T-helper 1 cell treated with Interleukin-12 subunit alpha and Interleukin-12 subunit beta and Interleukin-4 antibody, amounts not matched to agents 30 μg/mL and 1 μg/mL, for 36 hours (primary cell): ENCODE data around the gene NPHS1.

Source experiments
- H3K27ac Mint-ChIP-seq: one replicate; pipeline ENCODE4 v1.8.0; 2021; ENCODE audit warnings: mild to moderate bottlenecking, mixed read lengths
- H3K27me3 Mint-ChIP-seq: one replicate; pipeline ENCODE4 v1.8.0; 2021; ENCODE audit warnings: low read depth, mixed read lengths
- H3K36me3 Mint-ChIP-seq: one replicate; pipeline ENCODE4 v1.8.0; 2021; ENCODE audit warnings: low read depth, mixed read lengths
- H3K4me1 Mint-ChIP-seq: one replicate; pipeline ENCODE4 v1.8.0; 2021; ENCODE audit warnings: low read depth, mixed read lengths
- H3K4me3 Mint-ChIP-seq: one replicate; pipeline ENCODE4 v1.8.0; 2021; ENCODE audit warnings: mild to moderate bottlenecking, moderate library complexity, mixed read lengths
- H3K9me3 Mint-ChIP-seq: one replicate; pipeline ENCODE4 v1.8.0; 2021; ENCODE audit warnings: mixed read lengths

The NPHS1 gene

GRCh38 chr19:35793381-35794165 is 58.7 kb downstream of the NPHS1 start:
- H3K27me3 Mint-ChIP-seq: peaks cover 33% of the 10 kb centered on the region
- no peak overlapping the region for H3K4me3 Mint-ChIP-seq
- no peaks in the 10 kb centered on the region for H3K36me3 Mint-ChIP-seq
- no peaks in the 10 kb centered on the region for H3K4me1 Mint-ChIP-seq
- H3K9me3 Mint-ChIP-seq: no peaks in the 10 kb centered on the region
- H3K27ac Mint-ChIP-seq: no peak overlapping the region

DNA sequence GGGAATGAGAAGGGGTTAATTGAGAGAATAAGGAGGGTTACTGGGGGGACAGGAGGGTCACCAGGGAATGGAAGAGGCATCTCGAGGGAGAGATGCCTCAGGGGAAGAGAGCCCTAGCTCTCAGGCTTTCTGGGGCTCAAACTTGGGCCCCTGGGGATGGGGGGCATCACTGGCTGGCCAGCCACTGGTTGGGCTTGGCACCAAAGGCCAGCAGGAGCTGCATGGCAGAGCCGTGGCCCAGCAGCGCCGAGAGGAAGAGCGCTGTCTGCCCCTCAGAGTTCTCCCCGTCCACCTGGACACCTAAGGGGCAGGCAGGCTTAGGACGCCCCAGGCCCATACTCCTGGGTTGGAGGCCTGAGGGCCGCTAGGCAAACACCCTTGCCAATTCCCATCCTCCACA is 59.4 kb downstream of the NPHS1 start:
- Mint-ChIP-seq H3K27ac (no peak overlapping the region), H3K4me1 (no peaks in the 10 kb centered on the region), H3K9me3 (no peaks in the 10 kb centered on the region), H3K27me3 (peaks cover 29% of the 10 kb centered on the region), H3K36me3 (no peaks in the 10 kb centered on the region), H3K4me3 (no peak overlapping the region)

DNA sequence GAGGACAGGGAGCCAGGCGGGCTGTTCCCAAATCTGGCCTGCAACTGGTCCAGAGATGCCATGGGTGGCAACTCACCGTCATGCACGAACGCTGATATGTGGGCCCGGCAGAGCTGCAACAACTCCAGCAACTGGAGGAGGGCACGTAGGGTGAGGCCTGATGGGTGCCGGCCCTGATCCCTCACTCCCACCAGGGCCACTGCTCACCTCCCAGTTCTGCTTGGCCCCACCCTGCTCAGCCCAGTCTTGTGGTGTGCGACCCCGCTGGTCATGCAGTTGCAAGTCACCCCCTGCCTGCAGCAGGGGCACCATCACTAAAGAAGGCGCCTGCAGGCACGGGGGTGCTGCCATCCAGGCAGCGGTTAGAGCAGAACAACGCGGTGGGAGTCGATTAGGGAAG is 60.0 kb downstream of the NPHS1 start:
- no peak overlapping the region for H3K4me3 Mint-ChIP-seq
- H3K27me3 Mint-ChIP-seq: peaks cover 24% of the 10 kb centered on the region
- H3K36me3 Mint-ChIP-seq: no peaks in the 10 kb centered on the region
- no peaks in the 10 kb centered on the region for H3K4me1 Mint-ChIP-seq
- no peaks in the 10 kb centered on the region for H3K9me3 Mint-ChIP-seq
- no peak overlapping the region for H3K27ac Mint-ChIP-seq

DNA sequence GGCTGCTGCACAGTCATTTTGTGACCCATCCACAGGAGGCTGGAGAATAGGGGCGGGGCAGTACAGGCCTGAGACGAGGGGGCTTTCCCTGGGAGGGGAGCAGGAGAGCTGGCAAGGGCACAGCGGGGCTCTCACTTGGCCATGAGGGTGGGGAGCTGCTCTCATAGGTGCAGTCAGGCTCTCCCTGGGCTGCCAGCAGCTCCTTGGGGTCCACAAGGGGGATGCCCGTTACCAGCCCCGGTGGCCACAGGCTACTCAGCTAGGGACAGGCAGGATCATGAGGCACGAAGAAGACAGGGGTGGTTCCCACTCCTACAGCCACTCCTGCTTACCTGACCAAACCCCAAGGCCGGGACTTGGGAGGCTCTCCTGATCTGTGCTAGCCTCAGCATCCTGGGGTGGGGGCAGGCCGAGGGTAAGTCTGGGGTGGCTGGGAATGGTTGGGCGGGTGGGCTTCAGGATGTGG is 60.5 kb downstream of the NPHS1 start:
- H3K9me3 Mint-ChIP-seq: no peaks in the 10 kb centered on the region
- no peaks in the 10 kb centered on the region for H3K36me3 Mint-ChIP-seq
- peaks cover 19% of the 10 kb centered on the region for H3K27me3 Mint-ChIP-seq
- H3K27ac Mint-ChIP-seq: no peak overlapping the region
- no peaks in the 10 kb centered on the region for H3K4me1 Mint-ChIP-seq
- H3K4me3 Mint-ChIP-seq: no peak overlapping the region

DNA sequence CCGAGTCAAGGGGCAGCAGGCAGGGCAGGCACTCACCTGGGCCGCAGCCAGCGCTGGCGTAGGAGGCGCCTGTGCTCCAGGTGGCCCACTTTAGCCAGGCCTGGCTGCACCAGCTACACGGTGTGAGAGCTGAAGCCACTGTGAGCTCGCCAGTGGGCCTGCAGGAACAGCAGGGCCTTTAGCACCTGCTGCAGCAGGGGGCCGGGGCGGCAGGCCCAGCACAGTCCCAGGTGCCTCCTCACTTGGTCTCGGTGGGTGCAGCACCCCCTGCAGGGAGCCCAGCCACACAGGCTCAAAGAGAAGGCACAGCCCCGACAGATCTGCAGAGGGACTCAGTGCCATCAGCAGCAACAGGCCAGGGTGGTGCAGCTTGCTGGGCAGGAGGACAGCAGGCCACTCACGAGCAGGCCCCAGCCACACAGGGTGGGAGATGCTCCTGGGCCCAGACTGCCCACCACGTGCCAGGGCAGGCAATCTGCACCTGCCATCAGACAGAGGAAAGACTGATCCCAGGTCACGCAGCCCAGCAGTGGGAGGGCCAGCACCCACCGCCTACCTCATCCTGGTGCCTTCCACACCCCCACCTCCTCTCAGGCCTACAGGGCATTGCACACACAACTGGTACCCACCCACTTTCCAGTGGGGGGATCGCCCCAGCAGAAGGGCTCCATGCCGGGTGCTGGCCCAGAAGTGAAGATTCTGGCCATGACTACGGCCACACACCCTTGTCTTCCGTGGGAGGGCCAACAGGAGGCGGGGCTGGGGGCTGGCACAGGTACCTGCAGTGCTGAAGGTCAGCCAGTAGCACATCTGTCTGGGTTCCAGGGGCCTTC is 61.1 kb downstream of the NPHS1 start:
- no peak overlapping the region for H3K27ac Mint-ChIP-seq

GRCh38 chr19:35789978-35790944 is 62.0 kb downstream of the NPHS1 start:
- H3K4me1 Mint-ChIP-seq: no peaks in the 10 kb centered on the region
- H3K9me3 Mint-ChIP-seq: no peaks in the 10 kb centered on the region
- H3K27me3 Mint-ChIP-seq: peaks cover 9% of the 10 kb centered on the region
- no peak overlapping the region for H3K27ac Mint-ChIP-seq
- H3K4me3 Mint-ChIP-seq: no peak overlapping the region
- H3K36me3 Mint-ChIP-seq: peaks cover 1% of the 10 kb centered on the region

More for the DNA sequence above, 61.1 kb downstream of the NPHS1 start:
- H3K4me1 Mint-ChIP-seq: no peaks in the 10 kb centered on the region
- H3K27me3 Mint-ChIP-seq: peaks cover 13% of the 10 kb centered on the region
- H3K4me3 Mint-ChIP-seq: no peak overlapping the region
- H3K36me3 Mint-ChIP-seq: no peaks in the 10 kb centered on the region
- no peaks in the 10 kb centered on the region for H3K9me3 Mint-ChIP-seq

DNA sequence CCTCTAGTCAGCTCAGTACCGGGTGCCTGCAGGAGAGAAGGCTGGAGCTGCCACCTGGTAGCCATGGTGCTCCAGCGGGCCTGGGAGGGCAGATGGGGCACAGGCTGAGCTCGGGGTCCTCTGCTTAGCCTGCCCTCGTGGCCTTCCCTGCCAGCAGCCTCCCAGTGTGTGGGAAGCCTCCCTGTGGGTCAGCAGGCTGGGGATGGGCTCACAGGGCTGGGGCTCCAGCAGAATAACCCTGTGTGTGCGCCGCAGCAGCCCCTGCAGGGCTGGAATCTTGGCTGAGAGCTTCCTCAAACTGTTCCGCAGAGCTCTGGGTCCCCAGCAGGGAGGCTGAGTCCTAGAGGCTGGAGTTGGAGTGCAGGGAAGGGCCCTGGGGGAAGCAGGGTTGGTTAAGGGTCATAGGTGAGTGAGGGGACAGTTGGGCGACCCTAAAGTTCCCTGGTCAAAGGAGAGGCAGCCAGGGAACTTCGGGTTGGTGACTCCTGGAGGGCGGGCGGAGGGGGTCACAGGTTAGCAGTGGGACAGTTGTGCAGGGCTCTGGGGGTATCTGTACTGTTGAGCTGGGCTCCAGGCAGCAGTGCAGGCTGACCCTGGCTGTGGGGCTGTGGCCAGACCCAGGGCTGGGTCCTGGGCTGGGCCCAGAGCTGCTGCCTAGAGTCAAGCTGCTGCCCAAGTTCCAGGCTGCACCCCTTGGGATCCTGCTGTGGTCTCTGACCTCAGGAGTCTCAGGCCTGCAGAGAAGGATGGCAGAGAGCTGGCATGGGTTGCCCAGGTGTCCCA is 62.9 kb downstream of the NPHS1 start:
- Mint-ChIP-seq H3K36me3 (peaks cover 1% of the 10 kb centered on the region), H3K4me1 (no peaks in the 10 kb centered on the region), H3K9me3 (no peaks in the 10 kb centered on the region), H3K4me3 (no peak overlapping the region), H3K27me3 (peaks cover 4% of the 10 kb centered on the region), H3K27ac (no peak overlapping the region)

DNA sequence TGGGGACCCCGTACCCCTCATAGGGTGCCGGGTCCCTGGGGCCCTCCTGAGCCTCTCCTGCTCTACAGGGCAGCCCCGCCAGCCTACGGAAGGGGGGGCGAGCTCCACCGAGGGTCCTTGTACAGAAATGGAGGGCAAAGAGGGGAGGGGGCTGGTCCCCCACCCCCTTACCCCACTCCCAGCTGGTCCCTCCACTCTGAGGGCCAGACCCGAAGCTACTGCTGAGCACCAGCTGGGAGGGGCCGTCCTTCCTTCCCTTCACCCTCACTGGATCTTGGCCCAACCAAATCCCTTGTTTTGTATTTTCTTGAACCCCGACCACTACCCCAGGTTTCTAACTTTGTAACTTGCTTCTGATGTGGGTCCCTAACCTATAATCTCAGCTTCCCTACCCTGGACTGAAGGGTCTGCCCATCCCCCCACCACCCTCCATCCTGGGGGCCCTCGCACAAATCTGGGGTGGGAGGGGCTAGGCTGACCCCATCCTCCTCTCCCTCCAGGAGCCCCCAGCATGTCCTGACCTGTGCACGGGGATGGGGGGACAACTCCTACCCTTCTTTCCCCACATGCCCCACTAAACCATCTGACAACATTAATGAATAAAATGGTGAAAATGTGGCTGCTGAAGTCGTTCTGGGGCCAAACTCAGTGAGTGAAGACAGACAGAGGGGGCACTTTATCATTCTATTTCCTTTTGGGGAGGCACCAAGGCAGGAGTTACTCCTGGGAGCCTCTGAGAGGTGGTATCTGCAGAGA is 63.9 kb downstream of the NPHS1 start:
- H3K27me3 Mint-ChIP-seq: no peaks in the 10 kb centered on the region
- no peaks in the 10 kb centered on the region for H3K9me3 Mint-ChIP-seq
- H3K36me3 Mint-ChIP-seq: peaks cover 3% of the 10 kb centered on the region
- H3K27ac Mint-ChIP-seq: no peak overlapping the region
- H3K4me3 Mint-ChIP-seq: no peak overlapping the region
- no peaks in the 10 kb centered on the region for H3K4me1 Mint-ChIP-seq

- Mint-ChIP-seq H3K4me1 (no peaks in the 10 kb centered on the region), H3K27me3 (no peaks in the 10 kb centered on the region), H3K4me3 (no peak overlapping the region), H3K27ac (no peak overlapping the region), H3K36me3 (peaks cover 10% of the 10 kb centered on the region), H3K9me3 (no peaks in the 10 kb centered on the region)
Measured at GRCh38 chr19:35787227-35787799, 65.0 kb downstream of the NPHS1 start.

DNA sequence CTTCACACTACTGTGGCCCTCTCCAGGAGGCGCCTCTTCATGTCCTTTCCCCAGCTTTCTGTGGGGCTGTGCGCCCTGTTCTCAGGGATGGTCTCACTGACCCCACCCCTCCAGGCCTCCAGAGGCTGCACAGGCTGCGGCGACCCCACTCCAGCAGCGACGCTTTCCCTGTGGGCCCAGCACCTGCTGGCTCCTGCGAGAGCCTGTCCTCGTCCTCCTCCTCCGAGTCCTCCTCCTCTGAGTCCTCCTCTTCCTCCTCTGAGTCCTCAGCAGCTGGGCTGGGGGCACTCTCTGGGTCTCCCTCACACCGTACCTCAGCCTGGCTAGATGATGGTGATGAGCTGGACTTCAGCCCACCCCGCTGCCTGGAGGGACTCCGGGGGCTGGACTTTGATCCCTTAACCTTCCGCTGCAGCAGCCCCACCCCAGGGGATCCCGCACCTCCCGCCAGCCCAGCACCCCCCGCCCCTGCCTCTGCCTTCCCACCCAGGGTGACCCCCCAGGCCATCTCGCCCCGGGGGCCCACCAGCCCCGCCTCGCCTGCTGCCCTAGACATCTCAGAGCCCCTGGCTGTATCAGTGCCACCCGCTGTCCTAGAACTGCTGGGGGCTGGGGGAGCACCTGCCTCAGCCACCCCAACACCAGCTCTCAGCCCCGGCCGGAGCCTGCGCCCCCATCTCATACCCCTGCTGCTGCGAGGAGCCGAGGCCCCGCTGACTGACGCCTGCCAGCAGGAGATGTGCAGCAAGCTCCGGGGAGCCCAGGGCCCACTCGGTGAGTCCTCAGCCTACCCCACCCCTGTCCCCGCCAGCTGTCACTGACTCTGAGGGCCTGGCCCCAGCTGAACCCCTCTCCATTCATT is 65.8 kb downstream of the NPHS1 start:
- Mint-ChIP-seq H3K4me1 (no peaks in the 10 kb centered on the region), H3K27ac (no peak overlapping the region), H3K9me3 (no peaks in the 10 kb centered on the region), H3K27me3 (no peaks in the 10 kb centered on the region), H3K4me3 (no peak overlapping the region), H3K36me3 (peaks cover 10% of the 10 kb centered on the region)

GRCh38 chr19:35785339-35785627 is 67.0 kb downstream of the NPHS1 start:
- no peak overlapping the region for H3K27ac Mint-ChIP-seq
- H3K4me3 Mint-ChIP-seq: no peak overlapping the region
- H3K9me3 Mint-ChIP-seq: no peaks in the 10 kb centered on the region
- H3K27me3 Mint-ChIP-seq: no peaks in the 10 kb centered on the region
- H3K4me1 Mint-ChIP-seq: no peaks in the 10 kb centered on the region
- H3K36me3 Mint-ChIP-seq: peaks cover 15% of the 10 kb centered on the region

- Mint-ChIP-seq H3K36me3 (peaks cover 15% of the 10 kb centered on the region), H3K27ac (no peak overlapping the region), H3K4me3 (no peak overlapping the region), H3K9me3 (no peaks in the 10 kb centered on the region), H3K27me3 (no peaks in the 10 kb centered on the region), H3K4me1 (no peaks in the 10 kb centered on the region)
Measured at GRCh38 chr19:35784503-35785338, 67.6 kb downstream of the NPHS1 start.
